Fibroblast of mammary gland (primary cell): ENCODE data around the gene TRIM26.

Experiments
- DNase-seq: peaks from one replicate; pipeline ENCODE4 v3.0.0-alpha.2; 2010; ENCODE audit warnings: low read depth
- H3K4me3 ChIP-seq: 2 replicates; pipeline ENCODE4 v1.5.1; 2011; ENCODE audit warnings: low read depth, mild to moderate bottlenecking, low read length, moderate library complexity; ENCODE audit not compliant: control insufficient read depth
- TF ChIP-seq, protein P1 (sequence below): conservative IDR thresholded peaks from 2 replicates; pipeline ENCODE4 v1.5.1; 2011; ENCODE audit warnings: low read depth, low read length, inconsistent platforms; ENCODE audit not compliant: control insufficient read depth, insufficient read depth

The TRIM26 gene

DNA sequence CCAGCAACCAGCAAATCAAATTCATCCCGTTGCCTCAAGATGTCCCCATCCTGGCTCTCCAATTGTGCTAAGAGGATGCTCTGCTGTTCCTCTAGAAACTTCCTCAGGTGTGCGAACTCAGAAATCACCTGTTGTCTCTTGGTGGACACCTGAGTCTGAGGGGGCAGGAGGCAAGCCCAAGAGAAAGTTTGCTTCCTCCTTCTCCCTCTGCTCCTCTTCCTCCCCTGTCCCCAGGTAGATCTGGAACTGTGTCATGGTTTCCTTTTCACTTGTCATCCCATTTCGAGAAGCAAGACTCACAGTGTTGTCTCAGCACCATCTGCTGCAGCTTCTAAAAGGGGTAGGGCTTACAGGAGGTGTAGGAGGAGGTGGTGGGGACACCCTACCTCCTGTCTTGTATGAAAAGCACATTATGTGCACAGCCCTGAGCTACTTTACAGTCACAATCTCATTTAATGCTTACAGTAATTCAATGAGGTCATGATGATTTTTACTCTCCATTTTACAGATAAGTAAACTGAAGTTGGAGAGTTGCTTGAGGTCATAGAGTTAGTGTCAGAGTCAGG is 54.6 kb downstream of the TRIM26 start:
- no peak for DNase-seq
- no peak overlapping the region for H3K4me3 ChIP-seq
- TF ChIP-seq, protein P1, sequence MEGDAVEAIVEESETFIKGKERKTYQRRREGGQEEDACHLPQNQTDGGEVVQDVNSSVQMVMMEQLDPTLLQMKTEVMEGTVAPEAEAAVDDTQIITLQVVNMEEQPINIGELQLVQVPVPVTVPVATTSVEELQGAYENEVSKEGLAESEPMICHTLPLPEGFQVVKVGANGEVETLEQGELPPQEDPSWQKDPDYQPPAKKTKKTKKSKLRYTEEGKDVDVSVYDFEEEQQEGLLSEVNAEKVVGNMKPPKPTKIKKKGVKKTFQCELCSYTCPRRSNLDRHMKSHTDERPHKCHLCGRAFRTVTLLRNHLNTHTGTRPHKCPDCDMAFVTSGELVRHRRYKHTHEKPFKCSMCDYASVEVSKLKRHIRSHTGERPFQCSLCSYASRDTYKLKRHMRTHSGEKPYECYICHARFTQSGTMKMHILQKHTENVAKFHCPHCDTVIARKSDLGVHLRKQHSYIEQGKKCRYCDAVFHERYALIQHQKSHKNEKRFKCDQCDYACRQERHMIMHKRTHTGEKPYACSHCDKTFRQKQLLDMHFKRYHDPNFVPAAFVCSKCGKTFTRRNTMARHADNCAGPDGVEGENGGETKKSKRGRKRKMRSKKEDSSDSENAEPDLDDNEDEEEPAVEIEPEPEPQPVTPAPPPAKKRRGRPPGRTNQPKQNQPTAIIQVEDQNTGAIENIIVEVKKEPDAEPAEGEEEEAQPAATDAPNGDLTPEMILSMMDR = no peak

DNA sequence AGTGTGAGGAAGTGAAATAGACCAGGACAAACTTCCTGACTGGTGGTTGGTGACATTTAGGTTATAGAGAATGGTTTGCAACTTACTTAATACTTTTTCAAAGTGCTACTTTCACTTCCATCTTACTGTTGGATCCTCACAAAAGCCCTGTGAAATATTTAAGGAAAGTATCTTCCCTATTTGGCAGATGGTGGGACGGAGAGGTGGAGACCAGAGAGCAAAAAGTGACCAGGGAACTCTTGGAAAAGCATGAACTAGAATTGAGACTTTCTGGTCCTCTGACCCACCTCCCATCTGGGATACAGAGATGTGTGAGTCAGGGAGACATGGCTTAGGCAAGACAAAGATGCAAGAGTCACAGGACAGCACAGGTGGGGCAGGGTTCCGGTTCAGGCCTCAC is 55.2 kb downstream of the TRIM26 start:
- TF ChIP-seq, protein P1 = no peak
- H3K4me3 ChIP-seq = no peak overlapping the region
- DNase-seq = no peak

DNA sequence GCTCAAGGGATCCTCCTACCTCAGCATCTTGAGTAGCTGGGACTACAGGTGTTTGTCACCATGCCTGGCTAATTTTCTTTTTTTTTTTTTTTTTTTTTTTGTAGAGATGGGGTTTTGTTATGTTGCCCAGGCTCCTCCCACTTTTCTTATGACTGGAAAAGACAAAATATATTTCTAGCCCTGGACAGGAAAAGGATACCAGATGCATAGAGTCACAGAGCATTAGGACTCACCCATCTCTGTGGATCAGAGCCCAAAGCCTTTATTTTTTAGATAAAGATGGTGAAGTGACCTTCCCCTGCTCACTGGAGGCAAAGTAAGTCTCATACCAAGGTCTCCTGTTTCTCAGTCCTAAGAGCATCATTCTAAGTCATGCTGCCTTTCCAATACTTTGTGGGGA is 55.6 kb downstream of the TRIM26 start:
- TF ChIP-seq, protein P1 = no peak
- no peak for DNase-seq
- H3K4me3 ChIP-seq = no peak overlapping the region

DNA sequence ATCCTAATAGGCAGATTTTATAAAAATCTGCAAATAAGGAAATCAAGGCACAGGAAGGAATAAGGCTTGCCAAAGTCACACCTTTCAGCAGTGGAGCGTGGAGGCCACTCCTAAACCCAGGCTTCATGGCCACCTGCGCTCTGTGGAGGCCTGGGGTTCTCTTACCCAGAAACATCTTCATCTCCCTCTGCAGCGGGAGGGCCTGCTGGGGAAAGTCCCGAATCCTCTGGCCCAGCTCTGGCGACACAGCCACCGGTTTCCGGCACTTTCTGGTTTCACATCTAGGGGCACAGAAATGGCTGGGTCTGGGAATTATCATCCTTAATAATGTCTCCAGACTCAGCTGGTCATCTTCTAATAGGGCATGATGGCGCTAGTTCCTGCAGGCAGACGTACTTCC is 56.4 kb downstream of the TRIM26 start:
- no peak overlapping the region for H3K4me3 ChIP-seq
- DNase-seq = no peak
- TF ChIP-seq, protein P1 = no peak

DNA sequence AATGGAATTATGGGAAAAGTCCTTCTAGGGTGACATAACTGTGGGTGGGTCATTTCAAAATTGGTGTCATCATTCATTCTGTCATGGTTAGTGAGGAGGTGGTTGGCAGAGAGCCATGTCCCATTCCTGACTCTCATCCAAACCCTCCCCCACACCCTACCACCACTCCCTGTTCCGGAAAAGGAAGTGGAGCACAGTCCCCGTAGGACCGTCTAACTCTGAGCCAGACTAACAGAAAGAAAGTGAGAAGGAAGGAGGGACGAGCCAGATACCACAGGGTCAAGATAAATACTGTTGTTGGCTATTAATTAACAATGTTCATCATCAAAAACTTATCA is 57.0 kb downstream of the TRIM26 start:
- TF ChIP-seq, protein P1 = no peak
- peak; percentile 67 for DNase-seq
- no peak overlapping the region for H3K4me3 ChIP-seq

DNA sequence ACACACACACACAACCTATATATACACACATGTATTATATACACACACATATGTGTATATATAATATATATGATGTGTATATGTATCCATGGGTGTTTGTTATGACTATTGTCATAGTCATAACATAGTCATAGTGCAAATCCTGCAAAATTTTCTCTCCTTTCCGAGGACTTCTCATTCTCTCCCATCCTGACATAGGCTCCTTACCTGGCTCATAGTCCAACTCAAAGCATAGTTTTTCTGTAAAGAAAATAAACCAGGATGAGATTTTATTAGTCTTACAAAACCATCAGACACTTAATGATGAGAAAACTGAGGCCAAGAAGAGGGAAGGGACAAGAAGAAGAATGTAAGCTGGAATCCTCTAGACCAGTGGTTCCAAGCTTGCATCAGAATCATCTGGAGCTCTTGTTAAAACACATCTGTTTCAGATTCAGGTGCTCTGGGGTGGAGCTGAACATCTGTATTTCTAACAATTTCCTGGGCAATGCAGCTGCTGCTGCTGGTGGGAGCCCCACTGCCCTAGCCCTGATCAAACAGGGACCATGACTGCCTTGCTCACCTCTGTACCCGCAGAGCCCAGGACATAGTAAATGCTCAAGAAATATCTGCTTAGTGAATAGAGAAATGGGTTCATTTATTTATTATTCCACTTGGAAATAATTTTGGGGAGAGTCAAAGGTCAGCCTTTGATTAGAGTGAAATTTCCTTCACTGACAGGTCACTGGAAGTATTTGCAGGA is 57.5 kb downstream of the TRIM26 start:
- TF ChIP-seq, protein P1 = no peak
- no peak for DNase-seq
- no peak overlapping the region for H3K4me3 ChIP-seq
